HepG2 (cell line): Measurements from ENCODE around the gene S1PR2. TPM values are rescaled to one million over a fixed set of nuclear protein-coding genes. Genes with fewer than 3 reads are reported as not detected.
A peak's percentile ranks its signal among the peaks of the same experiment; 100 is the strongest.

ENCODE experiments used
- BORCS8-MEF2B ChIP-seq: sonication (generic); formaldehyde crosslinking; IDR thresholded peaks from 2 replicates; pipeline ENCODE4 v1.8.0; 2022; ENCODE audit warnings: mild to moderate bottlenecking, missing genetic modification reagents
- BRCA1 ChIP-seq: sonication (generic); formaldehyde crosslinking; IDR thresholded peaks from 2 replicates; pipeline ENCODE4 v1.4.0; 2020; ENCODE audit warnings: missing genetic modification reagents
- CEBPZ ChIP-seq: IDR thresholded peaks from 2 replicates; pipeline ENCODE4 v1.6.1; 2012; ENCODE audit warnings: low read length, improper control_type of control experiment
- CHD4 ChIP-seq: fragments of 200-600 bp; sonication (generic); IDR thresholded peaks from 2 replicates; pipeline ENCODE4 v1.7.0; 2017; ENCODE audit warnings: mild to moderate bottlenecking, low read length, borderline replicate concordance
- FIP1L1 ChIP-seq: fragments of 200-400 bp; formaldehyde crosslinking; IDR thresholded peaks from 2 replicates; pipeline ENCODE4 v1.6.1; 2018; ENCODE audit warnings: low read depth, mild to moderate bottlenecking, low read length, moderate library complexity, borderline replicate concordance; ENCODE audit not compliant: insufficient read depth
- FOXJ3 ChIP-seq: sonication (generic); formaldehyde crosslinking; IDR thresholded peaks from 2 replicates; pipeline ENCODE4 v1.4.0; 2020; ENCODE audit warnings: missing genetic modification reagents, mild to moderate bottlenecking, borderline replicate concordance
- KDM1A ChIP-seq: IDR thresholded peaks from 2 replicates; pipeline ENCODE4 v1.6.1; 2016; ENCODE audit warnings: missing compliant biosample characterization
- KDM3A ChIP-seq: IDR thresholded peaks from 2 replicates; pipeline ENCODE4 v1.6.1; 2018; ENCODE audit warnings: low read depth, missing compliant biosample characterization
- KDM5A ChIP-seq: fragments of 200-600 bp; sonication (generic); IDR thresholded peaks from 2 replicates; pipeline ENCODE4 v1.7.0; 2018; ENCODE audit warnings: antibody characterized with exemption, mild to moderate bottlenecking, low read length, borderline replicate concordance
- NCOR1 ChIP-seq: fragments of 200-600 bp; sonication (generic); IDR thresholded peaks from 2 replicates; pipeline ENCODE4 v1.7.0; 2017; ENCODE audit warnings: antibody characterized with exemption, low read length, borderline replicate concordance
- NFE2L1 ChIP-seq: sonication (generic); formaldehyde crosslinking; IDR thresholded peaks from 2 replicates; pipeline ENCODE4 v1.4.0; 2020; ENCODE audit warnings: missing genetic modification reagents, mild to moderate bottlenecking, borderline replicate concordance
- PAWR ChIP-seq: sonication (generic); formaldehyde crosslinking; IDR thresholded peaks from 2 replicates; pipeline ENCODE4 v1.4.0; 2020; ENCODE audit warnings: missing genetic modification reagents, mild to moderate bottlenecking, borderline replicate concordance
- SMAD3 ChIP-seq: sonication (generic); formaldehyde crosslinking; IDR thresholded peaks from 2 replicates; pipeline ENCODE4 v1.4.0; 2020; ENCODE audit warnings: missing genetic modification reagents
- TAF1 ChIP-seq: sonication (generic); formaldehyde crosslinking; IDR thresholded peaks from 2 replicates; pipeline ENCODE4 v1.4.0; 2020; ENCODE audit warnings: missing genetic modification reagents
- ZBTB38 ChIP-seq: sonication (generic); formaldehyde crosslinking; IDR thresholded peaks from 2 replicates; pipeline ENCODE4 v1.5.1; 2020; ENCODE audit warnings: mild to moderate bottlenecking, missing genetic modification reagents
- ZBTB43 ChIP-seq: sonication (generic); formaldehyde crosslinking; conservative IDR thresholded peaks from 2 replicates; pipeline ENCODE4 v1.4.0; 2020; ENCODE audit warnings: missing genetic modification reagents
- ZMYM3 ChIP-seq: sonication (generic); formaldehyde crosslinking; IDR thresholded peaks from 2 replicates; pipeline ENCODE4 v1.5.1; 2020; ENCODE audit warnings: mild to moderate bottlenecking, missing genetic modification reagents
- ZNF451 ChIP-seq: sonication (generic); formaldehyde crosslinking; IDR thresholded peaks from 2 replicates; pipeline ENCODE4 v1.5.0; 2020; ENCODE audit warnings: mild to moderate bottlenecking, missing genetic modification reagents
- ZNF567 ChIP-seq: sonication (generic); formaldehyde crosslinking; IDR thresholded peaks from 2 replicates; pipeline ENCODE4 v1.8.1; 2023; ENCODE audit warnings: mild to moderate bottlenecking, missing genetic modification reagents, borderline replicate concordance
- ZNF580 ChIP-seq: IDR thresholded peaks from 2 replicates; pipeline ENCODE4 v1.6.1; 2016; ENCODE audit warnings: low read depth, borderline replicate concordance
- ZNF598 ChIP-seq: sonication (generic); formaldehyde crosslinking; IDR thresholded peaks from 2 replicates; pipeline ENCODE4 v1.5.1; 2020; ENCODE audit warnings: mild to moderate bottlenecking, missing genetic modification reagents, borderline replicate concordance
- ZNF678 ChIP-seq: sonication (generic); formaldehyde crosslinking; IDR thresholded peaks from 2 replicates; pipeline ENCODE4 v1.4.0; 2020; ENCODE audit warnings: mild to moderate bottlenecking, missing genetic modification reagents
- ZNF737 ChIP-seq: sonication (generic); formaldehyde crosslinking; IDR thresholded peaks from 2 replicates; pipeline ENCODE4 v1.5.0; 2020; ENCODE audit warnings: missing genetic modification reagents, mild to moderate bottlenecking, borderline replicate concordance
- ZNF749 ChIP-seq: sonication (generic); formaldehyde crosslinking; IDR thresholded peaks from 2 replicates; pipeline ENCODE4 v1.8.0; 2022; ENCODE audit warnings: mild to moderate bottlenecking, missing genetic modification reagents, moderate library complexity, borderline replicate concordance
- ZNF775 ChIP-seq: sonication (generic); formaldehyde crosslinking; IDR thresholded peaks from 2 replicates; pipeline ENCODE4 v1.4.0; 2020; ENCODE audit warnings: missing genetic modification reagents, mild to moderate bottlenecking, moderate library complexity, borderline replicate concordance
- ZNF879 ChIP-seq: sonication (generic); formaldehyde crosslinking; IDR thresholded peaks from 2 replicates; pipeline ENCODE4 v1.8.1; 2023; ENCODE audit warnings: missing genetic modification reagents
- polyA plus RNA-seq, 8 experiments: library from polyadenylated mRNA; depleted of rRNA in 3 of 8; stranded (reverse) in 7 of 8; unstranded in 1 of 8; fragments of >200 nt; fragmentation: Illumina TruSeq in 4 of 8; extraction: Trizol in 4 of 8; gene quantifications; 2 replicates each; pipeline versions ENCODE4 v1.2.1 to v1.2.3, GENCODE V29; 2011 to 2016; ENCODE audit warnings: low read depth in 4 of 8, missing spikeins in 1 of 8, mixed read lengths in 1 of 8; ENCODE audit not compliant: insufficient read depth in 1 of 8
- total RNA-seq, 5 experiments: library from RNA; depleted of rRNA; stranded (reverse); fragments of >200 nt; fragmentation: Illumina TruSeq; extraction: Trizol; gene quantifications; 2 replicates each; pipeline ENCODE4 v1.2.3, GENCODE V29; 2016; ENCODE audit warnings: low read depth in 1 of 5

The S1PR2 gene
- total and polyA plus RNA-seq, 2 of the 13 experiments (the other 11 are each of a cell fraction or from before 2014, with no cell fraction given): 0.91 to 1.3 TPM

GRCh38 chr19:10195199-10195519 is 36.0 kb downstream of the S1PR2 start (continued):
- TF ChIP-seq CEBPZ: no peak
- no peak for TF ChIP-seq ZNF598 (CRISPR knock-in tag)
- TF ChIP-seq KDM3A (CRISPR knock-in tag): no peak
- TF ChIP-seq ZNF567: 0 out of 2 replicates have a peak, but pooled peaks have one; percentile 3
- no peak for TF ChIP-seq SMAD3
- TF ChIP-seq NCOR1: no peak
- no peak for TF ChIP-seq BORCS8-MEF2B (CRISPR knock-in tag)
- no peak for TF ChIP-seq ZNF737 (CRISPR knock-in tag)
- no peak for TF ChIP-seq BRCA1 (CRISPR knock-in tag)
- no peak for TF ChIP-seq ZBTB43 (CRISPR knock-in tag)
- peak; percentile 81; the same call in 1 of the 2 replicates for TF ChIP-seq PAWR (CRISPR knock-in tag)
- TF ChIP-seq ZNF678: 0 out of 2 replicates have a peak, but pooled peaks have one; percentile 65
- 0 out of 2 replicates have a peak, but pooled peaks have one; percentile 29 for TF ChIP-seq FOXJ3
- TF ChIP-seq ZNF749 (CRISPR knock-in tag): no peak
- TF ChIP-seq ZNF879 (CRISPR knock-in tag): peak; percentile 63; the same call in 1 of the 2 replicates
- no peak for TF ChIP-seq TAF1 (CRISPR knock-in tag)
- TF ChIP-seq ZNF580 (CRISPR knock-in tag): 0 out of 2 replicates have a peak, but pooled peaks have one; percentile 14
- peak; percentile 84; the same call in 1 of the 2 replicates for TF ChIP-seq KDM1A (CRISPR knock-in tag)
- no peak for TF ChIP-seq FIP1L1
- TF ChIP-seq KDM5A: no peak
- TF ChIP-seq NFE2L1 (CRISPR knock-in tag): no peak
- peak; percentile 88 for TF ChIP-seq ZMYM3
- TF ChIP-seq CHD4: peak; percentile 84; the same call in 1 of the 2 replicates
- TF ChIP-seq ZNF775: 0 out of 2 replicates have a peak, but pooled peaks have one; percentile 62
- no peak for TF ChIP-seq ZBTB38 (CRISPR knock-in tag)
- no peak for TF ChIP-seq ZNF451 (CRISPR knock-in tag)
